Amniotic epithelial cell (primary cell): ENCODE results near the gene SHISA5.
"Not testable (repeated sequence)": the region's sequence is repeated elsewhere in the genome, so short reads cannot be mapped to it uniquely, and the experiment has no call there.

Experiments used
- DNase-seq: peaks from one replicate; pipeline ENCODE4 v3.0.0-alpha.2; 2010; ENCODE audit warnings: low read depth

SHISA5 gene

GRCh38 chr3:48519277-48519643, 15.3 kb upstream of the SHISA5 start:
- DNase-seq, result no peak

GRCh38 chr3:48518638-48519276, 14.8 kb upstream of the SHISA5 start:
- DNase-seq, result no peak

GRCh38 chr3:48518069-48518468, 14.1 kb upstream of the SHISA5 start:
- DNase-seq, result no peak

- no peak for DNase-seq
Measured at GRCh38 chr3:48516571-48516970, 12.6 kb upstream of the SHISA5 start.

- DNase-seq, result no peak
Measured at GRCh38 chr3:48514431-48515227, 10.7 kb upstream of the SHISA5 start.

GRCh38 chr3:48511551-48511950, 7.6 kb upstream of the SHISA5 start:
- no peak for DNase-seq

- peak; percentile 61 for DNase-seq
Measured at GRCh38 chr3:48507256-48508061, 3.5 kb upstream of the SHISA5 start.

GRCh38 chr3:48505968-48506504, 2.1 kb upstream of the SHISA5 start:
- no peak for DNase-seq

- no peak for DNase-seq
Measured at GRCh38 chr3:48505146-48505545, 1.2 kb upstream of the SHISA5 start.

GRCh38 chr3:48503401-48504050, 448 bp downstream of the SHISA5 start:
- DNase-seq, result peak; percentile 61

- no peak for DNase-seq
Measured at GRCh38 chr3:48502728-48503168, 1.2 kb downstream of the SHISA5 start.

GRCh38 chr3:48502121-48502520, 1.9 kb downstream of the SHISA5 start:
- no peak for DNase-seq

GRCh38 chr3:48501196-48501595, 2.8 kb downstream of the SHISA5 start:
- no peak for DNase-seq

GRCh38 chr3:48500656-48501055, 3.3 kb downstream of the SHISA5 start:
- no peak for DNase-seq

GRCh38 chr3:48493203-48493501, 10.8 kb downstream of the SHISA5 start:
- no peak for DNase-seq

- peak; percentile 95 for DNase-seq
Measured at GRCh38 chr3:48492461-48493202, 11.3 kb downstream of the SHISA5 start.

- DNase-seq, result no peak
Measured at GRCh38 chr3:48486952-48487351, 17.0 kb downstream of the SHISA5 start.

- not testable (repeated sequence) for DNase-seq
Measured at GRCh38 chr3:48482822-48483221, 21.2 kb downstream of the SHISA5 start.

- not testable (repeated sequence) for DNase-seq
Measured at GRCh38 chr3:48480891-48481290, 23.1 kb downstream of the SHISA5 start.

GRCh38 chr3:48478626-48479555, 25.1 kb downstream of the SHISA5 start:
- no peak for DNase-seq
